Activated CD8-positive, alpha-beta memory T cell treated with anti-CD3 and anti-CD28 coated beads, Interleukin-2, amount 50 U/mL, for 1 hour (primary cell): Measurements from ENCODE around the gene BCR.
A peak's percentile ranks its signal among the peaks of the same experiment; 100 is the strongest.

Experiments
- DNase-seq: peaks from one replicate; pipeline ENCODE4 v3.0.0-alpha.2; 2020; ENCODE audit errors: extremely low read depth

The BCR gene

DNA sequence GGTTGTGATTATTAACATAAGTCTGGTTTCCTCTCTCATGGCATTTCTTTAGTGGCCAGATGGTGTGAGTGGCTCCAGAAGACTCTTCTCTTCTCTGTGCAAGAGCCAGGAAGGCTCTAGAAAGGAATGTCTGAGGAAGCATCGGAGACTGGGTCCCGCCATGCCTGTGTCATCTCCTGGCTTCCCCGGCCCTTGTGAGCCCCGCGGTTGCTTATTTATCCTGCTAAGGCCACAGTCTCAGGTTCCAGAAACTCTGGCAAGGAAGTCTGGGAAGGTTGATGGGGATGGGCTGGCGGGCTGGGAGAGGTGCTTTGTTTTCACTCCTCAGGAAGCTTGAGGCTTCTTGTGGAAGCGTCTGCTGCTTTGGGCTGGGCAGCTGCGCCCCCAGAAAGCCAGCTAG, 18.9 kb downstream of the BCR start:
- no peak for DNase-seq

GRCh38 chr22:23200898-23201297, 20.6 kb downstream of the BCR start:
- DNase-seq, result no peak

- no peak for DNase-seq
Measured at GRCh38 chr22:23202812-23203451, 22.6 kb downstream of the BCR start.

DNA sequence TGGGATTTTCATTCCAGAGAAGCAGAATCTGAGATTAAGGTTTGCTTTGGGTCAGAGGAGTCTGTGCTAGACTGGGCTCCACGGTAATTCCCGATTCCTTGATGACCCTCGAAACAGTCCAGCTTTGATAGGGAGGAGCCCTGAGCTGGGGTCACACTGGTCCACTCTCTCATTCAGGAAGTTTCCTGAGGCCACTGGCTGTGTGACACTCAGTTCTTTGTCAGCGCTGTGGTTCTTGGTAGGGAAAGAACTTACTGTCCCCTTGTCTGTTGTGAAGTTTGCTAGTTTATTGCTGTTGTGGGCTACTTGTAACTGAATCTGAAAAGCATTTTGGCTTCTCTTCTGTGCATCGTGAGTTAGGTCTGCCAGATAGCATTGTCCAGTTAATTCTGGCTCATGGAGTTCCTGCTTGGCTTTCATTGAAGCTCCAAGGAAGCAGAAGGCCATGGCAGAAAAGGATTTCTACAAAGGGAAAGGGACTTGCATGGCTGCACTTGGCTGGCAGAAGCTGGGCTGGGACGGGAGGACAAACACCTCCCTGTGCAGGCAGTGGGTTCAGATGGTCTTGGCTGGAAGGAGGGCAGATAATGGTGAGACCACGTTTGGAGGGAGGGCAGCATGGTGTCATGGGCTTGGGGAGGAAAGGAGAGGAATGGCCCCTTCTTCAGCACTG, 23.3 kb downstream of the BCR start:
- DNase-seq, result no peak

DNA sequence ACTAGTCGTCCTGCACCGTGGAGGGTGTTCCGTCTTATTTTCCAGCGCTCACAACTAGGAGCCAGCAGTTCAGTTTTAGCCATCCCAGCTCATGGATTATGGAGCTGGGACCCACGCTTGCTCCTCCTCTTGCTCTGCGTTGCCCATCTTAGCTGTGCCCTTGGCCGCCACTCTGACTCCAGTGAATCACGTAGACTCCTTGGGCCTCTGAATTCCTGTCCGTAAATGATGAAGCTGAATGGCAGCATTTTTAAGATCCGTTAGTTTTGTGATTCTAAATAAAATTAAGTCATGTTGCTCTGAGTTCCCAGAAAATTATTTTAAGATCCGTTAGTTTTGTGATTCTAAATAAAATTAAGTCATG, 23.8 kb downstream of the BCR start:
- DNase-seq, result no peak

GRCh38 chr22:23204541-23205157, 24.3 kb downstream of the BCR start:
- no peak for DNase-seq

DNA sequence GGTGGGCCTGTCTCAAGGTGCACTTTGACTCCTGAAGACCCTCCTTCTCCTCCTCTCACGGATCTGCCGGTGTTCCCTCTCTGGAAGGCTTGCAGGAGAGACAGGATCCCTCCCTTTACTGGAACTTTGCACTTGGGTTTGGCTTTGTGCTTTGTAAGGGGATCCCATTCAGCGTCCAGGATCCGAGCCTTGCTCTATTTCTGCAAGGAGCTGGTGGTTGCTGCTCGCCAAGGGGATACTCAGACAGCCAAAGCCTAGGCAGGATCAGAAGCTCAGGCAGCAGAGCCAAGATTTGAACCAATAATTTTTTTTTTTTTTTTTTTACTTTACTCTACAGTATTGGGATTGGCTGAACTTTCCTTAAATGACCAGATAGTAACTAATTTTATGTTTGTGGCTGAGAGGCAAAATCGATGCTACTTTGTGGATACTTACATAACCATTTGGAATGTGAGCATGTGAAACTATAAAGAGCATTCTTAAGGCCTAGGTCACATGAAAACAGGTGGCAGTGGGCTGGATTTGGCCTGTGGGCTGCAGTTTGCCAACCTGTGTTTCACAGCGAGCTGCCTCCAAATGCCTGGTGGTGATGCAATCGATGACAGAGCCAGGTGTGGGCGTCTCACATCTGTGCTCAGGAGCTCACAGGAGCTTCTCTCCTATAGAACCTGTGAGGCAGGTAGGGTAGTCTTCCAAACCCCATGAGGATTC, 25.2 kb downstream of the BCR start:
- no peak for DNase-seq

DNA sequence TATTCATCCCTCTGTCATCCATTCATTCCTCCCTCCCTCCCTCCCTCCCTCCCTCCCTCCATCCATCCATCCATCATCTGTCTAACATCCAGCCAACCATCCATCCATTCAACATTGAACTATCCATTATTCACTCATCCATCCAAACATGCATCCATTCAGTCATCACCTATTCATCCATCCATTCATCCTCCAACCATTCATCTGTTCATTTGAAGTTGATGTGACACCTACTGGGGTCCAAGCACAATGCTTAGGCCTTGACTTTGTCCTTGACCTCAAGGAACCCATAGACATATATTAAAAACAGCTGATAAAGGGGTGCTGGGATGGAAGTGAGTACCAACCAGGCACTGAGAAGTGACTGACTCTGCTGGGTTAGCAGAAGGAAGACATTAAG, 26.6 kb downstream of the BCR start:
- DNase-seq, result no peak

GRCh38 chr22:23207729-23208393, 27.6 kb downstream of the BCR start:
- no peak for DNase-seq

DNA sequence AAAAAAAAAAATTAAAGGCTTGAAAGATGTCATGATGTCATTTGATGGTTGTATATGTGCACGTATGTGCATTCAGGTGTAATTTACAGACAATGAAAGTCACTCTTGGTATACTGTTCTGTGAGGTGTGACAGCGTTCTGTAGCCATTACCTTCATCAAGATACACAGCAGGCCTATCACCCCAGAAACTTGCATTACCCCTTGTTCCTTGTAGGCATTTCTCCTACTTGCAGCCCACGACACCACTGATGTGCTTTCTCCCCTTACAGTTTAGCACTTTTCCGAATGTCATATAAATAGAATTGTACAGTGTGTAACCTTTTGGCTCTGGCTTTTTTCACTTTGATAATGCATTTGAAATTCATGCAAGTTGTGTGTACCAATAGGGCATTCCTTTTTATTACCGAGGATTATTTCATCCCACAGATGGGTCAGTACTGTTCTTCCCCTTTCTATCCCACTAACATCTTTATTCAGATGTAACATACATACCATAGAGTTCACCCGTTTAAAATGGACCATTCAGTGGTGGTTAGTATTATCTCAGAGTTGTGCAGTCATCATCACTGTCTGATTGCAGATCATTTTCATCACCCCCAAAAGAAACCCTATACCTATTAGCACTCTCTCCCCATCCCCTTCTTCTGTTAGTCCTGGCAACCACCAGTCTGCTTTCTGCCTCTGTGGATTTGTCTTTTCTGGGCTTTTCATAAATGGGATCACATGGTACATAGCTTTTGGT, 30.3 kb downstream of the BCR start:
- DNase-seq, result no peak

DNA sequence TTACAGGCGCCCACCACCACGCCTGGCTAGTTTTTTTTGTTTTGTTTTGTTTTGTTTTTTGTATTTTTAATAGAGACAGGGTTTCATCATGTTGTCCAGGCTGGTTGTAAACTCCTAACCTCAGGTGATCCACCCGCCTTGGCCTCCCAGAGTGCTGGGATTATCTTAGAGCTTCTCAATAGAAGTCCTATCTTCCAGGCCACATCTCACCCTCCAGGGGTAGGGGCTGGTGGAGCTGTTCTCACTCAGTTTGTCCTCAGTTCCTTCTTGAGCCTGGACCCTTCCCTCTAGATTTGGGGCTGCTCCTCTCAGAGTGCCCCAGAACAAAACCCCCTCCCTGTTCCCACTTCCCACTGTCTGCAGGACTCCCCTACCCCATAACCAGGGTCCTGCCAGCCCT, 31.3 kb downstream of the BCR start:
- DNase-seq, result no peak

DNA sequence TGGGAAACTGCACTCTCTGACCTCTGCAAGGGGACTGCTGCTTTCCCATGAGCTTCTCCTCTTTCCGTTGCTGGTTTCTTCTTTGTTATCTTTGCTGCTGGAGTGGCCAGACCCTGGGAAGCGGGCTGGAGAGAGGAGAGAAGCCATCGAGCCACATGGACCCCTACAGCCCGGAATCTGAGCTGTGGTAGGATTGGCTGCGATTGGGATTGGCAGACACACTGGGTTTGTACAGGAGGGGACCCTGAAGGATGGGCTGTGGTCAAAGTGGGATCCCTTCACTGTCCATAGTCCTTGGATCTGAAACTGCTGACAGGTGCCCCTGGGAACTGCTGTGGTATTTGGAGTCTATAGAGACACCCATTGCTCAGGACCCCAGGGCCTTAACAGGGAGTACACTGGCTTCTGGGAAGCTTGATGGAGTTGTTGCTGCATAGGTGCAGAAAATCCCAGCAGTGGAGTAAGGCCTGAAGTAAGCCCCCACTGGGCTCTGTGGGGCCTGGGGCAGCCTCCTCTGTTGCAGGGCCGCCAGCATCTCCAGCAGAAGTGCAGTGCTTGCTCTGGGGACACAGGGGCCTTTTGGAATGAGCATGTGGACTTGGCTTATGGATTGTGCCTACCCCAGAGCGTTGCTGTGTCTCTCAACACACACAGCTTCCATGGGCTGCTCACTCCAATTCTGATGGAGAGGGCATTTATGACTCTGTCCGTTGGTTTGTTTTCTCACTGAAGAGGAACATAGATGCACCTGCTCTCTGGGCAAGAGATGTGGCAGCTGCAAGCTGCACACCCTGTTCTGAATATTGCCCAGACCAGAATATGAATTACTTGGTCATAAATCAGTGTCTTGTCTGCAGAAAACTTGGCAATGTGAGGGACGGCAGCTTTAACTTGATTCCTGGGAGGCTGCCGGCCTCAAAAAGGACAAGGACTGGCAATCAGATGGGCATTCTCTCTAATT, 32.0 kb downstream of the BCR start:
- no peak for DNase-seq

GRCh38 chr22:23213022-23213555, 32.8 kb downstream of the BCR start:
- no peak for DNase-seq

- DNase-seq, result no peak
Measured at GRCh38 chr22:23213581-23214334, 33.4 kb downstream of the BCR start.

DNA sequence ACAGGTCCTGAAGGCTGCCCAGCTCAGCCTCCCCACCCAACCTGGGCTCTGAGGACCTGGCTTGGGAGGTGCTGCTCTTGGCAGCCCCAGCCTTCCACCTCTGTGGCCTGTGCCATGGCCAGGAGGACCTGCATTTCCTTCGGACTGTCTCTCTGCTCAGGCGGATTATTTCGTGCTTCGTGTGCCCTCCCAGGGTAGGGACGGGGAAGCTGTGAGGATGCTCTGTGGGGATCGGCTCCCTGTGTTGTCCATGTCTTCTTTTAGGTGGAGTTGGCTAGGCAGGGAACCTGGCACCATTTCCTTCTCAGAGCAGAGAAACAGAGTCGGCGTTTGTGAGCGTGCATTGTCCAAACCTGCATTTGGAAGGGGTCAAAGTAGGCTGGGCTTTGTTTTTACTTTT, 34.1 kb downstream of the BCR start:
- DNase-seq, result no peak

DNA sequence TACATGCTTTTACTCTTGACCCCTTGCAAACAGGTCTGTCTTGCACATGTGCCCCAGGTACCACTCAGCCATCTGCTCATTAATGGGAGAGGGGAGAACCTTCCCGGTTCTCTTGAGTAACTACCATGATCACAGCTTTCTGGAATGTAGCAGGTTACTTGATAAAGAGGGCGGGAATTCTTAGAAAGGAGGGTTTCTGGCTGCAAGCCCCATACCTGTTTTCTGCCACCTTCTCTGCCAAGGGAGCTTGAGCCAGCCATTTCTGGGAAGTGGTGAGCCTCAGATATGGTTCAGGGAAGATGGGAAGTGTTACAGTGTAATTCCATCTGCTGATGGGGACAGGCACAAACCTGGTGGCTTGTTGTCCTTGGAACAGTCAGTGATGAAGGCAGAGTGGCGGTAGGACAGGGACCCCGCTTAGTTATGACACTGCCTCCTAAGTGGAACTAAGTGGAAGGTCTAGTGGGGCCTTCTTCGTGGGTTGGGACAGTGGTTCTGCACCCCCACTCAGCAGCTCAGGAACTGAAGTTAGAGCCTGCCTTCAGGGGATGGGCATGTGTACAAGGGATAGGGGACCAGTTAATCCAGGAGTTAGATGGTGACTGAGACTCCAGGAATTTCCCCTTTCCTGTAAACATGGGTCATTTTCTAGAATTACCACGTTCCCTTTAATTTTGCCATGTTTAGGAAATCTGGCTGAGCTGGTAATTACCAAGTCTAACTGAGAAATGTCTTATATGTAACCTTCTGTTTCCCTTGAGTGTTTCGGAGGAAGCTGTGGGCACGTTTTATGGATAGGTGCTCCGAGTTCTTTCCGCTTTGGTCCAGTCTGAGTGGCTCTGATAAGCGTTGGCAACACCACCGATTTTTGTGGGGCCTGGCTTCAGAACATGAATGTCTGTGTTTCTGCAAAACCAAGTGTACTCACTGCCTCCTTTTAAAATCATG, 35.3 kb downstream of the BCR start:
- DNase-seq, result no peak

GRCh38 chr22:23216461-23217170, 36.3 kb downstream of the BCR start:
- DNase-seq, result peak; percentile 14
